ENCODE measurements around the gene LRRC8C.

The LRRC8C gene

GRCh38 chr1:89608984-89609725, 23.8 kb upstream of the LRRC8C start:
- no peak for TF ChIP-seq CTCF (conservative IDR thresholded peaks at IDR 0.05)
- no peak overlapping the region for H3K27ac ChIP-seq

- no peak for TF ChIP-seq CTCF (conservative IDR thresholded peaks at IDR 0.05)
- no peak overlapping the region for H3K27ac ChIP-seq
Observed at GRCh38 chr1:89609781-89610456, 23.0 kb upstream of the LRRC8C start.

DNA sequence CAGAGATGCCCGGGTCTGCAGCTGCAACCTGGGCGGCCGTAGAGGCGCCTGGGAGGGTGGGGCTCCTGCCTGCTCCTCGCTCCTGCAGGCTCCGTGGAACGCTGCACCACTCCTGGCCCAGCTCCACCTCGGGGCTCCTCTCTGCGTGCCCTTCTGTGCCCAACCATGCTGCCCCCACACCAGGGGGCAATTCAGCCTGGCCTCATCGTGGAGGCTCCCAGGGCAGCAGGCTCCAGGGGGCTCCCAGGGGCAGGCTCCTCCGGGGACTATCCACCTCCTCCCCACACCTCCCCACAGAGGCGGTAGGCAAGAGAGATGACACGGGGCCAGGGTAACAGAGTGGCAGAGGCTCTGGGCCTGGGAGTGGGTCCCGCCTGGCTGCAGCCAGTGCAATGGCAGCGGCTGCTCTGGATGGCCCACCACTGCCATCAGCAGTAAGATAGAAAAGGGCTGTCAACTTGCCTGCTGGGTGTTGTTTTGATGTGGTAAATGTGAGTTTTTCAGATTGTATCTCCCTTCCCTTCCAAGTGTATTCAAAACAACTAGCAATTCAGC, 22.4 kb upstream of the LRRC8C start:
- no peak for TF ChIP-seq CTCF (conservative IDR thresholded peaks at IDR 0.05)
- H3K27ac ChIP-seq, result no peak overlapping the region

DNA sequence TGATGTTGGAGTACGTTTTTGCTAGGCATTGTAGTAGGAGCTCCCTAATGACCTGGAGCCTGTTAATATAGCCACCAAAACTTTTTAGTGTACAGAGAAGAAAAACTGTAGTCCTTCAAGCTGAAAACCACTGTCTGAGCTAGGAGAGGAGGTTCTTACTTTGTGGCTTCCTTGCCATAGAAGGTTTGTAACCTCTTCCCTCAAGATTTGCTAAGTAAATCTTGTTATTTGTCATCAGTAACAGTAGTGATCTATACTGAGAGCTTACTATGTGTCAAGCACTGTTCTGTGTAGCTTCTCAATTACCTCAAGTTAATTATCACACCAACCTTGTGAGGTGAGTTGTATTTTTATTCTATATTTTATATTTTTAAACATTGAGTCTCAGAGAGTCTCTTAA, 21.2 kb upstream of the LRRC8C start:
- H3K27ac ChIP-seq, result no peak overlapping the region
- TF ChIP-seq CTCF (conservative IDR thresholded peaks at IDR 0.05), result no peak

GRCh38 chr1:89613928-89614327, 19.0 kb upstream of the LRRC8C start:
- no peak overlapping the region for H3K27ac ChIP-seq
- TF ChIP-seq CTCF (conservative IDR thresholded peaks at IDR 0.05), result no peak

- no peak overlapping the region for H3K27ac ChIP-seq
- TF ChIP-seq CTCF (conservative IDR thresholded peaks at IDR 0.05), result peak; percentile 32; the same call in 1 of the 2 replicates
Observed at GRCh38 chr1:89615676-89616598, 17.0 kb upstream of the LRRC8C start.

Measured in VCaP (cell line).